Thymus (tissue), 11 donors: Measurements from ENCODE around the gene FAM83C. TPM values are rescaled to one million over a fixed set of nuclear protein-coding genes. Genes with fewer than 3 reads are reported as not detected.
"Not testable (repeated sequence)": the region's sequence is repeated elsewhere in the genome, so short reads cannot be mapped to it uniquely, and the experiment has no call there.

Experiments used
- DNase-seq, 9 donors: peaks; one replicate each; pipeline ENCODE4 v3.0.0-alpha.2; 2013; ENCODE audit warnings: low spot score in 9 of 9, low read depth in 6 of 9, missing footprints in 1 of 9
- H3K27ac ChIP-seq, 2 donors: one replicate each; pipeline ENCODE4 v1.5.1; 2013; ENCODE audit warnings: control low read depth in 1 of 2, low read depth in 1 of 2, low read length in 1 of 2, mild to moderate bottlenecking in 1 of 2, moderate library complexity in 1 of 2
- H3K27me3 ChIP-seq, 2 donors: one replicate each; pipeline ENCODE4 v1.5.1; 2013; ENCODE audit warnings: low read length in 1 of 2; ENCODE audit not compliant: control insufficient read depth in 2 of 2, insufficient read depth in 1 of 2
- H3K36me3 ChIP-seq, 2 donors: one replicate each; pipeline ENCODE4 v1.5.1; 2013; ENCODE audit warnings: low read length in 1 of 2, mild to moderate bottlenecking in 1 of 2, moderate library complexity in 1 of 2; ENCODE audit not compliant: control insufficient read depth in 2 of 2, insufficient read depth in 2 of 2
- H3K4me1 ChIP-seq, 2 donors: one replicate each; pipeline ENCODE4 v1.5.1; 2013; ENCODE audit warnings: low read length in 2 of 2; ENCODE audit not compliant: control insufficient read depth in 2 of 2, insufficient read depth in 2 of 2
- H3K4me3 ChIP-seq, 2 donors: one replicate each; pipeline ENCODE4 v1.5.1; 2013; ENCODE audit warnings: low read length in 2 of 2, control low read depth in 1 of 2, mild to moderate bottlenecking in 1 of 2
- H3K9me3 ChIP-seq, 2 donors: one replicate each; pipeline ENCODE4 v1.5.1; 2013; ENCODE audit warnings: low read length in 1 of 2, mild to moderate bottlenecking in 1 of 2; ENCODE audit not compliant: control insufficient read depth in 2 of 2, insufficient read depth in 1 of 2
- WGBS: extraction: QIAGEN DNeasy Blood & Tissue Kit; methylation state at CpG from one replicate; pipeline ENCODE4 v1.1.7; 2013; 5-methylcytosine and 5-hydroxymethylcytosine counted together
- polyA plus RNA-seq: library from polyadenylated mRNA; stranded (reverse); fragments of 200-250 nt; gene quantifications from one replicate; pipeline ENCODE4 v1.2.3, GENCODE V29; 2013
- total RNA-seq: library from RNA; stranded (reverse); fragments of 120-200 nt; gene quantifications from one replicate; pipeline ENCODE4 v1.2.4, GENCODE V29; 2013
- donor health status: healthy.

The FAM83C gene
- total and polyA plus RNA-seq, 2 donors = under 0.01 to 0.14 TPM

GRCh38 chr20:35319871-35320197 is 27.6 kb upstream of the FAM83C start:
- Histone ChIP-seq H3K27ac (no peak overlapping the region), H3K4me1 (peaks cover 0 to 6% of the 10 kb centered on the region in 2 donors), H3K4me3 (no peak overlapping the region), H3K27me3 (no peaks in the 10 kb centered on the region), H3K36me3 (peaks cover 3 to 4% of the 10 kb centered on the region in 2 donors), H3K9me3 (no peaks in the 10 kb centered on the region)
- no peak for DNase-seq

GRCh38 chr20:35319192-35319870 is 27.1 kb upstream of the FAM83C start:
- H3K27ac ChIP-seq = no peak overlapping the region
- no peaks in the 10 kb centered on the region for H3K9me3 ChIP-seq
- WGBS = 96% methylated on average over 5 of the region's 5 CpGs
- H3K4me3 ChIP-seq = no peak overlapping the region
- no peak for DNase-seq
- H3K27me3 ChIP-seq = no peaks in the 10 kb centered on the region
- H3K4me1 ChIP-seq = peaks cover 0 to 6% of the 10 kb centered on the region in 2 donors
- peaks cover 3 to 4% of the 10 kb centered on the region in 2 donors for H3K36me3 ChIP-seq

GRCh38 chr20:35318502-35319157 is 26.4 kb upstream of the FAM83C start:
- peaks cover 0 to 6% of the 10 kb centered on the region in 2 donors for H3K4me1 ChIP-seq
- peak overlapping the region in 1 of 2 donors; percentile 60 for H3K27ac ChIP-seq
- DNase-seq = peak in 1 of 9 donors; percentile 10
- WGBS = 96% methylated on average over 6 of the region's 6 CpGs
- no peaks in the 10 kb centered on the region for H3K27me3 ChIP-seq
- no peaks in the 10 kb centered on the region for H3K9me3 ChIP-seq
- no peak overlapping the region for H3K4me3 ChIP-seq
- H3K36me3 ChIP-seq = peaks cover 3 to 8% of the 10 kb centered on the region in 2 donors

- Histone ChIP-seq H3K9me3 (no peaks in the 10 kb centered on the region), H3K4me3 (no peak overlapping the region), H3K36me3 (peaks cover 3 to 11% of the 10 kb centered on the region in 2 donors), H3K27me3 (no peaks in the 10 kb centered on the region), H3K4me1 (peaks cover 0 to 6% of the 10 kb centered on the region in 2 donors), H3K27ac (no peak overlapping the region)
- WGBS = 97% methylated on average over 5 of the region's 5 CpGs
- DNase-seq = no peak
Observed at GRCh38 chr20:35317416-35318210, 25.4 kb upstream of the FAM83C start.

- whole genome bisulfite sequencing = 97% methylated on average over 2 of the region's 2 CpGs
- Histone ChIP-seq H3K9me3 (no peaks in the 10 kb centered on the region), H3K27ac (no peak overlapping the region), H3K27me3 (no peaks in the 10 kb centered on the region), H3K4me3 (no peak overlapping the region), H3K36me3 (peaks cover 5 to 11% of the 10 kb centered on the region in 2 donors), H3K4me1 (peaks cover 0 to 6% of the 10 kb centered on the region in 2 donors)
- DNase-seq = no peak
Observed at GRCh38 chr20:35316086-35316485, 23.9 kb upstream of the FAM83C start.

GRCh38 chr20:35315632-35316020 is 23.4 kb upstream of the FAM83C start:
- not testable (repeated sequence) for H3K27ac ChIP-seq, H3K4me1 ChIP-seq, H3K4me3 ChIP-seq, DNase-seq, H3K27me3 ChIP-seq, H3K9me3 ChIP-seq
- peaks cover 5 to 11% of the 10 kb centered on the region in 2 donors for H3K36me3 ChIP-seq
- WGBS = 97% methylated on average over 7 of the region's 7 CpGs

- H3K27ac ChIP-seq = no peak overlapping the region
- H3K36me3 ChIP-seq = peaks cover 5 to 11% of the 10 kb centered on the region in 2 donors
- WGBS = 64% methylated on average over 3 of the region's 3 CpGs
- no peaks in the 10 kb centered on the region for H3K9me3 ChIP-seq
- peaks cover 0 to 6% of the 10 kb centered on the region in 2 donors for H3K4me1 ChIP-seq
- no peaks in the 10 kb centered on the region for H3K27me3 ChIP-seq
- DNase-seq = no peak
- no peak overlapping the region for H3K4me3 ChIP-seq
Observed at GRCh38 chr20:35314816-35315631, 22.8 kb upstream of the FAM83C start.

GRCh38 chr20:35312318-35312717 is 20.1 kb upstream of the FAM83C start:
- peaks cover 13 to 20% of the 10 kb centered on the region in 2 donors for H3K36me3 ChIP-seq
- no peak overlapping the region for H3K27ac ChIP-seq
- H3K4me3 ChIP-seq = no peak overlapping the region
- H3K4me1 ChIP-seq = peaks cover 0 to 7% of the 10 kb centered on the region in 2 donors
- DNase-seq = no peak
- WGBS = 62% methylated on average over 1 of the region's 1 CpG
- H3K27me3 ChIP-seq = no peaks in the 10 kb centered on the region
- no peaks in the 10 kb centered on the region for H3K9me3 ChIP-seq
